Ramos (cell line): Measurements from ENCODE around the gene MTR.
"Not testable (repeated sequence)": the region's sequence is repeated elsewhere in the genome, so short reads cannot be mapped to it uniquely, and the experiment has no call there.

Experiments used
- in situ Hi-C: fragments of 300-500 bp; cut with MboI; formaldehyde crosslinking; loops from one replicate; pipeline ENCODE4 v1.14.3; 2022; ENCODE audit warnings: low sequenced_read_pairs; ENCODE audit not compliant: unreplicated experiment

Gene MTR

GRCh38 chr1:236856649-236857048 is 61.6 kb downstream of the MTR start:
- in situ Hi-C loops: not testable (repeated sequence)

- in situ Hi-C loops: no loop called here
Observed at GRCh38 chr1:236858165-236858564, 63.1 kb downstream of the MTR start.

- in situ Hi-C loops: no loop called here
Observed at GRCh38 chr1:236860101-236860500, 65.0 kb downstream of the MTR start.

GRCh38 chr1:236860674-236861073 is 65.6 kb downstream of the MTR start:
- in situ Hi-C loops: no loop called here

GRCh38 chr1:236861560-236862218 is 66.6 kb downstream of the MTR start:
- in situ Hi-C loops: no loop called here

- in situ Hi-C loops: no loop called here
Observed at GRCh38 chr1:236862219-236862591, 67.1 kb downstream of the MTR start.

- in situ Hi-C loops: no loop called here
Observed at GRCh38 chr1:236862615-236863211, 67.6 kb downstream of the MTR start.

- in situ Hi-C loops: no loop called here
Observed at GRCh38 chr1:236864211-236864610, 69.1 kb downstream of the MTR start.

- in situ Hi-C loops: no loop called here
Observed at GRCh38 chr1:236864996-236865817, 70.1 kb downstream of the MTR start.

- in situ Hi-C loops: no loop called here
Observed at GRCh38 chr1:236865818-236866155, 70.7 kb downstream of the MTR start.

GRCh38 chr1:236868625-236869467 is 73.8 kb downstream of the MTR start:
- in situ Hi-C loops: no loop called here

GRCh38 chr1:236869911-236870310 is 74.8 kb downstream of the MTR start:
- in situ Hi-C loops: no loop called here

- in situ Hi-C loops: no loop called here
Observed at GRCh38 chr1:236870721-236871120, 75.6 kb downstream of the MTR start.

- in situ Hi-C loops: no loop called here
Observed at GRCh38 chr1:236872075-236872666, 77.1 kb downstream of the MTR start.

GRCh38 chr1:236875975-236876374 is 80.9 kb downstream of the MTR start:
- in situ Hi-C loops: no loop called here

GRCh38 chr1:236877661-236878060 is 82.6 kb downstream of the MTR start:
- in situ Hi-C loops: no loop called here

GRCh38 chr1:236880209-236880608 is 85.1 kb downstream of the MTR start:
- in situ Hi-C loops: no loop called here

- in situ Hi-C loops: no loop called here
Observed at GRCh38 chr1:236882678-236883077, 87.6 kb downstream of the MTR start.

GRCh38 chr1:236886199-236886598 is 91.1 kb downstream of the MTR start:
- in situ Hi-C loops: no loop called here

GRCh38 chr1:236887081-236887480 is 92.0 kb downstream of the MTR start:
- in situ Hi-C loops: no loop called here
